HepG2 (cell line): ENCODE results near the gene CTRL. TPM values are rescaled to one million over a fixed set of nuclear protein-coding genes. Genes with fewer than 3 reads are reported as not detected.

Source experiments
- CENPX ChIP-seq: sonication (generic); formaldehyde crosslinking; IDR thresholded peaks from 2 replicates; pipeline ENCODE4 v1.9.0; 2021; ENCODE audit warnings: mild to moderate bottlenecking, missing genetic modification reagents, moderate library complexity
- DR1 ChIP-seq: sonication (generic); formaldehyde crosslinking; IDR thresholded peaks from 2 replicates; pipeline ENCODE4 v1.8.0; 2021; ENCODE audit warnings: mild to moderate bottlenecking, missing genetic modification reagents, inconsistent platforms
- ETV5 ChIP-seq: IDR thresholded peaks from 2 replicates; pipeline ENCODE4 v1.6.1; 2018; ENCODE audit warnings: missing biosample characterization, missing genetic modification reagents, inconsistent platforms, borderline replicate concordance
- FLYWCH1 ChIP-seq: sonication (generic); formaldehyde crosslinking; IDR thresholded peaks from 2 replicates; pipeline ENCODE4 v1.8.1; 2023; ENCODE audit warnings: mild to moderate bottlenecking, missing genetic modification reagents
- JUND ChIP-seq: sonication (generic); formaldehyde crosslinking; IDR thresholded peaks from 2 replicates; pipeline ENCODE4 v1.8.0; 2022; ENCODE audit warnings: mild to moderate bottlenecking, missing genetic modification reagents
- KLF15 ChIP-seq: sonication (generic); formaldehyde crosslinking; IDR thresholded peaks from 2 replicates; pipeline ENCODE4 v1.8.1; 2023; ENCODE audit warnings: borderline replicate concordance, mild to moderate bottlenecking, inconsistent platforms, missing genetic modification reagents, mixed read lengths
- MAFF ChIP-seq: IDR thresholded peaks from 2 replicates; pipeline ENCODE4 v1.6.1; 2011; ENCODE audit warnings: low read depth, low read length, improper control_type of control experiment
- NFIC ChIP-seq: IDR thresholded peaks from 2 replicates; pipeline ENCODE4 v1.6.1; 2012; ENCODE audit warnings: mild to moderate bottlenecking, low read length, inconsistent platforms
- NKX3-1 ChIP-seq: sonication (generic); formaldehyde crosslinking; IDR thresholded peaks from 2 replicates; pipeline ENCODE4 v1.5.0; 2020; ENCODE audit warnings: missing genetic modification reagents
- NPAS2 ChIP-seq: sonication (generic); formaldehyde crosslinking; IDR thresholded peaks from 2 replicates; pipeline ENCODE4 v1.8.0; 2022; ENCODE audit warnings: mild to moderate bottlenecking, missing genetic modification reagents, borderline replicate concordance
- RBFOX2 ChIP-seq: fragments of 200-400 bp; formaldehyde crosslinking; IDR thresholded peaks from 2 replicates; pipeline ENCODE4 v1.6.1; 2017; ENCODE audit warnings: low read depth, mild to moderate bottlenecking, low read length
- SP1 ChIP-seq, 2 experiments: fragments of 450-650 bp in 1 of 2; sonication (generic) in 1 of 2; formaldehyde crosslinking in 1 of 2; IDR thresholded peaks; 2 replicates each; pipeline versions ENCODE4 v1.4.0 to v1.6.1; 2016 to 2020; ENCODE audit warnings: missing genetic modification reagents in 1 of 2
- SP2 ChIP-seq: sonication (generic); formaldehyde crosslinking; IDR thresholded peaks from 2 replicates; pipeline ENCODE4 v1.5.1; 2020; ENCODE audit warnings: mild to moderate bottlenecking, missing genetic modification reagents
- TIGD3 ChIP-seq: sonication (generic); formaldehyde crosslinking; IDR thresholded peaks from 2 replicates; pipeline ENCODE4 v1.5.1; 2020; ENCODE audit warnings: mild to moderate bottlenecking, missing genetic modification reagents, borderline replicate concordance
- ZFP62 ChIP-seq: sonication (generic); formaldehyde crosslinking; IDR thresholded peaks from 2 replicates; pipeline ENCODE4 v1.4.0; 2020; ENCODE audit warnings: missing genetic modification reagents
- ZFX ChIP-seq: sonication (generic); formaldehyde crosslinking; IDR thresholded peaks from 2 replicates; pipeline ENCODE4 v1.4.0; 2020; ENCODE audit warnings: mild to moderate bottlenecking, low read depth, missing genetic modification reagents, moderate library complexity
- ZNF142 ChIP-seq: sonication (generic); formaldehyde crosslinking; IDR thresholded peaks from 2 replicates; pipeline ENCODE4 v1.4.0; 2020; ENCODE audit warnings: missing genetic modification reagents
- ZNF614 ChIP-seq: IDR thresholded peaks from 2 replicates; pipeline ENCODE4 v1.6.1; 2018; ENCODE audit warnings: missing biosample characterization, missing genetic modification reagents, inconsistent platforms, borderline replicate concordance
- ZNF749 ChIP-seq: sonication (generic); formaldehyde crosslinking; IDR thresholded peaks from 2 replicates; pipeline ENCODE4 v1.8.0; 2022; ENCODE audit warnings: mild to moderate bottlenecking, missing genetic modification reagents, moderate library complexity, borderline replicate concordance
- polyA plus RNA-seq, 8 experiments: library from polyadenylated mRNA; depleted of rRNA in 3 of 8; stranded (reverse) in 7 of 8; unstranded in 1 of 8; fragments of >200 nt; fragmentation: Illumina TruSeq in 4 of 8; extraction: Trizol in 4 of 8; gene quantifications; 2 replicates each; pipeline versions ENCODE4 v1.2.1 to v1.2.3, GENCODE V29; 2011 to 2016; ENCODE audit warnings: low read depth in 4 of 8, missing spikeins in 1 of 8, mixed read lengths in 1 of 8; ENCODE audit not compliant: insufficient read depth in 1 of 8
- total RNA-seq, 5 experiments: library from RNA; depleted of rRNA; stranded (reverse); fragments of >200 nt; fragmentation: Illumina TruSeq; extraction: Trizol; gene quantifications; 2 replicates each; pipeline ENCODE4 v1.2.3, GENCODE V29; 2016; ENCODE audit warnings: low read depth in 1 of 5
- TF ChIP-seq, protein P1 (sequence below): sonication (generic); formaldehyde crosslinking; IDR thresholded peaks from 2 replicates; pipeline ENCODE4 v1.8.0; 2022; ENCODE audit warnings: low read depth, missing genetic modification reagents

The CTRL gene
- total and polyA plus RNA-seq, 2 of the 13 experiments (the other 11 are each of a cell fraction or from before 2014, with no cell fraction given), result 1.9 to 2.7 TPM

DNA sequence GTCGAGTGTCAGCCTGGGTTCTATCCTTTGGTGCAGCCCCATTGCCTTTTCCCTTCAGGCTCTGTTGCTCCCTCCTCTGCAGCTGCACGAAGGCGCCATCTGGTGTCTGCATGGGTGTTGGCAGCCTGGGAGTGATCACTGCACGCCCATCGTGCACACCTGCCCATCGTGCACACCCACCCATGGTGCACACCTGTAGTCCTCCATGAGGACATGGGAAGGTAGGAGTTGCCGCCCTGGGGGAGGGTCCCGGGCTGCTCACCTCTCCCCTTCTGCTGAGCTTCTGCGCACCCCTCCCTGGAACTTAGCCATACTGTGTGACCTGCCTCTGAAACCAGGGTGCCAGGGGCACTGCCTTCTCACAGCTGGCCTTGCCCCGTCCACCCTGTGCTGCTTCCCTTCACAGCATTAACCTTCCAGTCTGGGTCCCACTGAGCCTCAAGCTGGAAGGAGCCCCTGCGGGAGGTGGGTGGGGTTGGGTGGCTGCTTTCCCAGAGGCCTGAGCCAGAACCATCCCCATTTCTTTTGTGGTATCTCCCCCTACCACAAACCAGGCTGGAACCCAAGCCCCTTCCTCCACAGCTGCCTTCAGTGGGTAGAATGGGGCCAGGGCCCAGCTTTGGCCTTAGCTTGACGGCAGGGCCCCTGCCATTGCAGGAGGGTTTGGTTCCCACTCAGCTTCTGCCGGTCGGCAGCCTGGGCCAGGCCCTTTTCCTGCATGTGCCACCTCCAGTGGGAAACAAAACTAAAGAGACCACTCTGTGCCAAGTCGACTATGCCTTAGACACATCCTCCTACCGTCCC lies 2.9 kb downstream of the CTRL start (continued):
- no peak for TF ChIP-seq CENPX (CRISPR knock-in tag)
- TF ChIP-seq, protein P1, sequence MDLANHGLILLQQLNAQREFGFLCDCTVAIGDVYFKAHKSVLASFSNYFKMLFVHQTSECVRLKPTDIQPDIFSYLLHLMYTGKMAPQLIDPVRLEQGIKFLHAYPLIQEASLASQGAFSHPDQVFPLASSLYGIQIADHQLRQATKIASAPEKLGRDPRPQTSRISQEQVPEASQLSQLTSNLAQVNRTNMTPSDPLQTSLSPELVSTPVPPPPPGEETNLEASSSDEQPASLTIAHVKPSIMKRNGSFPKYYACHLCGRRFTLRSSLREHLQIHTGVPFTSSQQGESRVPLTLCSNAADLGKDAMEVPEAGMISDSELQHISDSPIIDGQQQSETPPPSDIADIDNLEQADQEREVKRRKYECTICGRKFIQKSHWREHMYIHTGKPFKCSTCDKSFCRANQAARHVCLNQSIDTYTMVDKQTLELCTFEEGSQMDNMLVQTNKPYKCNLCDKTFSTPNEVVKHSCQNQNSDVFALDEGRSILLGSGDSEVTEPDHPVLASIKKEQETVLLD (CRISPR knock-in tag), result no peak
- no peak for TF ChIP-seq SP1 (IDR thresholded peaks at IDR 0.05)
- TF ChIP-seq SP1 (CRISPR knock-in tag; IDR thresholded peaks at IDR 0.05), result peak; percentile 54; the same call in 1 of the 2 replicates
- TF ChIP-seq ZNF749 (CRISPR knock-in tag), result no peak
- no peak for TF ChIP-seq SP2
- peak; percentile 33; the same call in 1 of the 2 replicates for TF ChIP-seq ZFX (CRISPR knock-in tag)
- TF ChIP-seq DR1 (CRISPR knock-in tag), result no peak
- no peak for TF ChIP-seq TIGD3 (CRISPR knock-in tag)
- TF ChIP-seq MAFF, result no peak
- no peak for TF ChIP-seq ZNF142
- no peak for TF ChIP-seq NKX3-1 (CRISPR knock-in tag)
- no peak for TF ChIP-seq NFIC
- no peak for TF ChIP-seq NPAS2
- no peak for TF ChIP-seq ZFP62
- no peak for TF ChIP-seq JUND (CRISPR knock-in tag)
- TF ChIP-seq ETV5 (CRISPR knock-in tag), result no peak
- no peak; the same call in 1 of the 2 replicates for TF ChIP-seq ZNF614 (CRISPR knock-in tag)
- no peak for TF ChIP-seq FLYWCH1 (CRISPR knock-in tag)
- no peak for TF ChIP-seq KLF15 (CRISPR knock-in tag)
- 0 out of 2 replicates have a peak, but pooled peaks have one; percentile 19 for TF ChIP-seq RBFOX2
